RWPE2 (cell line): ENCODE measurements around the gene CRISP2.
A peak's percentile ranks its signal among the peaks of the same experiment; 100 is the strongest.
"Not testable (repeated sequence)": the region's sequence is repeated elsewhere in the genome, so short reads cannot be mapped to it uniquely, and the experiment has no call there.

Experiments used
- ATAC-seq: fragments of 200-7000 bp; cut with Tn5 transposase; 3 replicates; pipeline ENCODE4 v1.9.1; 2021; ENCODE audit warnings: low read depth
- DNase-seq: peaks from one replicate; pipeline ENCODE4 v3.0.0-alpha.2; 2020; ENCODE audit warnings: low spot score
- H3K27ac ChIP-seq: fragments of 450-650 bp; 2 replicates; pipeline ENCODE4 v1.5.1; 2017; ENCODE audit warnings: mild to moderate bottlenecking; ENCODE audit not compliant: poor library complexity, severe bottlenecking
- H3K27me3 ChIP-seq: fragments of 250-450 bp; sonication (Bioruptor Pico); 2 replicates; pipeline ENCODE4 v1.5.1; 2021; ENCODE audit warnings: mild to moderate bottlenecking, moderate library complexity; ENCODE audit not compliant: insufficient read depth, poor library complexity, severe bottlenecking
- H3K36me3 ChIP-seq: fragments of 250-450 bp; sonication (Bioruptor Pico); 2 replicates; pipeline ENCODE4 v1.5.1; 2020; ENCODE audit warnings: low read depth, mild to moderate bottlenecking, moderate library complexity
- H3K4me1 ChIP-seq: fragments of 250-450 bp; sonication (Bioruptor Pico); 2 replicates; pipeline ENCODE4 v1.5.1; 2021; ENCODE audit warnings: mild to moderate bottlenecking, moderate library complexity; ENCODE audit not compliant: insufficient read depth, poor library complexity, severe bottlenecking
- H3K4me3 ChIP-seq: fragments of 250-450 bp; sonication (Bioruptor Pico); 2 replicates; pipeline ENCODE4 v1.5.1; 2021; ENCODE audit warnings: mild to moderate bottlenecking, moderate library complexity; ENCODE audit not compliant: severe bottlenecking
- H3K9me3 ChIP-seq: fragments of 250-450 bp; sonication (Bioruptor Pico); 2 replicates; pipeline ENCODE4 v1.5.1; 2021; ENCODE audit warnings: mild to moderate bottlenecking, moderate library complexity; ENCODE audit not compliant: severe bottlenecking
- TF ChIP-seq, protein P1 (sequence below): fragments of 450-650 bp; IDR thresholded peaks from one replicate; pipeline ENCODE4 v1.5.1; 2017; ENCODE audit warnings: mild to moderate bottlenecking, moderate library complexity; ENCODE audit not compliant: poor library complexity, severe bottlenecking

The CRISP2 gene

GRCh38 chr6:49675816-49676215 lies 37.5 kb downstream of the CRISP2 start:
- TF ChIP-seq, protein P1, sequence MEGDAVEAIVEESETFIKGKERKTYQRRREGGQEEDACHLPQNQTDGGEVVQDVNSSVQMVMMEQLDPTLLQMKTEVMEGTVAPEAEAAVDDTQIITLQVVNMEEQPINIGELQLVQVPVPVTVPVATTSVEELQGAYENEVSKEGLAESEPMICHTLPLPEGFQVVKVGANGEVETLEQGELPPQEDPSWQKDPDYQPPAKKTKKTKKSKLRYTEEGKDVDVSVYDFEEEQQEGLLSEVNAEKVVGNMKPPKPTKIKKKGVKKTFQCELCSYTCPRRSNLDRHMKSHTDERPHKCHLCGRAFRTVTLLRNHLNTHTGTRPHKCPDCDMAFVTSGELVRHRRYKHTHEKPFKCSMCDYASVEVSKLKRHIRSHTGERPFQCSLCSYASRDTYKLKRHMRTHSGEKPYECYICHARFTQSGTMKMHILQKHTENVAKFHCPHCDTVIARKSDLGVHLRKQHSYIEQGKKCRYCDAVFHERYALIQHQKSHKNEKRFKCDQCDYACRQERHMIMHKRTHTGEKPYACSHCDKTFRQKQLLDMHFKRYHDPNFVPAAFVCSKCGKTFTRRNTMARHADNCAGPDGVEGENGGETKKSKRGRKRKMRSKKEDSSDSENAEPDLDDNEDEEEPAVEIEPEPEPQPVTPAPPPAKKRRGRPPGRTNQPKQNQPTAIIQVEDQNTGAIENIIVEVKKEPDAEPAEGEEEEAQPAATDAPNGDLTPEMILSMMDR: no peak
- no peaks in the 10 kb centered on the region for H3K27me3 ChIP-seq
- no peaks in the 10 kb centered on the region for H3K4me1 ChIP-seq
- H3K36me3 ChIP-seq: no peaks in the 10 kb centered on the region
- no peak for ATAC-seq
- H3K9me3 ChIP-seq: no peaks in the 10 kb centered on the region
- no peak overlapping the region for H3K27ac ChIP-seq
- no peak overlapping the region for H3K4me3 ChIP-seq
- no peak for DNase-seq

DNA sequence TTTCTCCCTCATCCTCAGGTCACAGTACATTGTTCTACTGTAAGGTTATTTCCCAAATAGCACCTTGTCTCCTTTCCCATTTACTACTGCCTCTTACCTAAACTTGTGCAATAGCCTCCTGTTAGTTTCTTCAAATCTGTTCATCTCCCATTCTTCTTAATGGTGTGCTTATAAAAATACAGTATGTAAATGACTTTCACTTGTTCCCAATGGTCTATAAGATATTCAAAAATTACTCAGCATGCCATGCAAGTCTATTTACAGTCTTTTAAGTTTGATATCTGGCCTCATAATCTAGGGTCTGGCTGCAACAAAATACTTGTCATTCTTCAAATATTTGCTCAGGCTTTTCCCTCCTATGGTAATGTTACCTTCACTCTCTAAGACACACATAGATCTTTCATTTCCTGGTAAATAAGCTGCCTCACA lies 45.2 kb downstream of the CRISP2 start:
- DNase-seq: no peak
- no peaks in the 10 kb centered on the region for H3K36me3 ChIP-seq
- H3K4me1 ChIP-seq: no peaks in the 10 kb centered on the region
- ATAC-seq: peak; percentile 60; the same call in 2 of the 3 replicates
- peaks cover 7% of the 10 kb centered on the region for H3K27me3 ChIP-seq
- TF ChIP-seq, protein P1: no peak
- H3K9me3 ChIP-seq: no peaks in the 10 kb centered on the region
- no peak overlapping the region for H3K4me3 ChIP-seq
- no peak overlapping the region for H3K27ac ChIP-seq

GRCh38 chr6:49666930-49667757 lies 46.2 kb downstream of the CRISP2 start:
- TF ChIP-seq, protein P1: no peak
- DNase-seq (no peak), ATAC-seq (no peak)
- no peaks in the 10 kb centered on the region for H3K4me1 ChIP-seq
- H3K9me3 ChIP-seq: no peaks in the 10 kb centered on the region
- no peak overlapping the region for H3K4me3 ChIP-seq
- no peaks in the 10 kb centered on the region for H3K36me3 ChIP-seq
- peaks cover 7% of the 10 kb centered on the region for H3K27me3 ChIP-seq
- H3K27ac ChIP-seq: no peak overlapping the region

- no peaks in the 10 kb centered on the region for H3K36me3 ChIP-seq
- no peaks in the 10 kb centered on the region for H3K9me3 ChIP-seq
- H3K4me1 ChIP-seq: no peaks in the 10 kb centered on the region
- ATAC-seq: no peak
- no peak overlapping the region for H3K27ac ChIP-seq
- H3K27me3 ChIP-seq: peaks cover 7% of the 10 kb centered on the region
- TF ChIP-seq, protein P1: no peak
- no peak overlapping the region for H3K4me3 ChIP-seq
- DNase-seq: no peak
Observed at GRCh38 chr6:49666480-49666879, 46.9 kb downstream of the CRISP2 start.

GRCh38 chr6:49664817-49665216 lies 48.5 kb downstream of the CRISP2 start:
- Histone ChIP-seq H3K36me3 (no peaks in the 10 kb centered on the region), H3K27ac (no peak overlapping the region), H3K4me1 (no peaks in the 10 kb centered on the region), H3K9me3 (no peaks in the 10 kb centered on the region), H3K4me3 (no peak overlapping the region), H3K27me3 (peaks cover 7% of the 10 kb centered on the region)
- DNase-seq (no peak), ATAC-seq (no peak)
- TF ChIP-seq, protein P1: no peak

- ATAC-seq, H3K4me1 ChIP-seq, H3K27me3 ChIP-seq, H3K9me3 ChIP-seq, H3K36me3 ChIP-seq, DNase-seq, H3K4me3 ChIP-seq, H3K27ac ChIP-seq: not testable (repeated sequence)
Observed at GRCh38 chr6:49664054-49664453, 49.3 kb downstream of the CRISP2 start.
